Activated naive CD8-positive, alpha-beta T cell treated with anti-CD3 and anti-CD28 coated beads for 36 hours (primary cell): ENCODE results near the gene KANSL2. TPM values are rescaled to one million over a fixed set of nuclear protein-coding genes. Genes with fewer than 3 reads are reported as not detected.
"Not testable (repeated sequence)": the region's sequence is repeated elsewhere in the genome, so short reads cannot be mapped to it uniquely, and the experiment has no call there.

Experiments
- DNase-seq: peaks from one replicate; pipeline ENCODE4 v3.0.0; 2021
- H3K27ac Mint-ChIP-seq: one replicate; pipeline ENCODE4 v1.8.0; 2022; ENCODE audit warnings: mild to moderate bottlenecking, moderate library complexity, mixed read lengths
- H3K27me3 Mint-ChIP-seq: one replicate; pipeline ENCODE4 v1.8.0; 2022; ENCODE audit warnings: mild to moderate bottlenecking, mixed read lengths
- H3K36me3 Mint-ChIP-seq: one replicate; pipeline ENCODE4 v1.8.0; 2021; ENCODE audit warnings: mild to moderate bottlenecking, mixed read lengths
- H3K4me1 Mint-ChIP-seq: one replicate; pipeline ENCODE4 v1.8.0; 2021; ENCODE audit warnings: mixed read lengths
- H3K4me3 Mint-ChIP-seq: one replicate; pipeline ENCODE4 v1.8.0; 2022; ENCODE audit warnings: mild to moderate bottlenecking, moderate library complexity, mixed read lengths
- H3K9me3 Mint-ChIP-seq: one replicate; pipeline ENCODE4 v1.8.0; 2022; ENCODE audit warnings: mixed read lengths
- total RNA-seq, 2 experiments: library from RNA; stranded (reverse); gene quantifications; one replicate each; pipeline ENCODE4 v1.2.3, GENCODE V29; 2021

The KANSL2 gene
- total RNA-seq, 2 experiments from 2014 or later, result 59.7 to 62.0 TPM

DNA sequence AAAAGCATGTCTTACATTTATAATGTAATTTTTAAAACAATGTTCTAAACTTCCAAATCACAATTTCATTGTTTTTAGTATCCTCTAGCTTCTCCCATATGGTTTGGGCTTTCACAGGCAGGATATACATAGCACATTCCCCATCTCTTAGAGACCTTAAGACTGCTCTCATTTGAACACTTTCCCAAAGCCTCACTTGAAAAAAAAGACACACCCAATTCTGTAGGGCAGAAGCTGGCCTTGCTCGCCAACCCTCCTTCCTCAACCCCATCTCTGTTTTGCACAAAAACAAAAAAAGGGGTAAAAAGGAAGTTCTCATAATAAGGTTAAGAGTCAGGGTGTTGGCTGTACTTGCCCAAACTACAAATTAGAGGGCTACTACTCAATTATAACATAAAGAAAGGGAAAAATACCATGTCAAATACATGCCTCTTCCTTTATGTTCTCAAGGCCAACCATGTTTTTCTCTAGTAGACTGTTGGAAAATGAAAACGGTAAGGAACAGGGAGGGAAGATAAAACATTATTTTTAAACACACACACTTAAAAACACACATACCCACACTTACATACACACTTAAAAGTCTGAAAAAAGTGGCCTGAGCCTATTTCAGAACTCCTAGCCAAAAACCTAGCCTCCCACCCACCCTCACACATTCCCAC lies 9.9 kb upstream of the KANSL2 start:
- Mint-ChIP-seq H3K27ac (no peak overlapping the region), H3K27me3 (no peaks in the 10 kb centered on the region), H3K36me3 (peaks cover 24% of the 10 kb centered on the region), H3K9me3 (no peaks in the 10 kb centered on the region), H3K4me3 (no peak overlapping the region), H3K4me1 (peaks cover 20% of the 10 kb centered on the region)
- no peak for DNase-seq

- Mint-ChIP-seq H3K9me3 (no peaks in the 10 kb centered on the region), H3K27ac (no peak overlapping the region), H3K4me3 (no peak overlapping the region), H3K36me3 (peaks cover 22% of the 10 kb centered on the region), H3K27me3 (no peaks in the 10 kb centered on the region), H3K4me1 (peaks cover 19% of the 10 kb centered on the region)
- no peak for DNase-seq
These were observed 9.0 kb upstream of the KANSL2 start for GRCh38 chr12:48690990-48691389.

GRCh38 chr12:48690436-48690835 lies 8.4 kb upstream of the KANSL2 start:
- no peak overlapping the region for H3K27ac Mint-ChIP-seq

DNA sequence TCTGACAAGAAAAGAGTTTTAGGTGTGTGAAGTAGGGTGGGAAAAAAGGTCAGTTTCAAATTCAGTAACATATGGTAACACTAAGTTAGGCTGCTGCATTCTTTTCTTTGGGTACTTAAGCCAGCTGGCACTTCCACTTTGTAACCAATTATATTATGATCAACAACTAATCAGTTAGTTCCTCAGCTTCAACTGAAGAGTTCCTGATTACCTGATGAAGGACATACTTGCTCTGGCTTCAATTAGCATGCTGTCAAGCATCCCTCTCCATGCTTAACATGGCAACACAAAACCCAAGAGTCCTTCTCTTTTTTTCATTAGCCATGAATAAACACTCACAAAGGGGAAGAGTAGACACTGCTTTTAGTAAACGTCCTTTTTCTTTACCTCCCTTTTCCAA lies 6.8 kb upstream of the KANSL2 start:
- H3K4me1 Mint-ChIP-seq, result peaks cover 19% of the 10 kb centered on the region
- H3K27ac Mint-ChIP-seq, result peak overlapping the region; percentile 34
- H3K4me3 Mint-ChIP-seq, result no peak overlapping the region
- peaks cover 8% of the 10 kb centered on the region for H3K36me3 Mint-ChIP-seq
- H3K9me3 Mint-ChIP-seq, result no peaks in the 10 kb centered on the region
- no peaks in the 10 kb centered on the region for H3K27me3 Mint-ChIP-seq
- no peak for DNase-seq

More at GRCh38 chr12:48690436-48690835, 8.4 kb upstream of the KANSL2 start:
- H3K4me3 Mint-ChIP-seq, result no peak overlapping the region
- no peak for DNase-seq
- H3K36me3 Mint-ChIP-seq, result peaks cover 18% of the 10 kb centered on the region
- H3K4me1 Mint-ChIP-seq, result peaks cover 19% of the 10 kb centered on the region
- no peaks in the 10 kb centered on the region for H3K9me3 Mint-ChIP-seq
- no peaks in the 10 kb centered on the region for H3K27me3 Mint-ChIP-seq

DNA sequence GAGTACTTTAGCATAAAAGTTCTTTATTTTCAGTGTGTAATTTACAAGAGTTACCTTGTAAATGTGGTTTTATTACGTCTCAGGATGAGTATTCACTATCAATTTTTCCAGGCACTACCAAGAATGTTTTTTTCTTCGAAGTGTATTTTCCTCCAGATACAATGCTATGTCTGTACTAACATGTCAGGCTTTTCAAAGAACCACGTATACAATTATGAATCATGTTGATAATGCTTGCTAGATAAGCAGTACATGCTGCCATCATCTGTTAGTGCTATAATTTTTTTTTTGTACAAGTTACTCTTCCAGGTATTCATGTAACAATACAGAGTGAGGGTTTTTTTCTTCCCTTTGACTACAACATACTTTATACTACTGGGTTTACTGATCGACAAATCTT lies 5.6 kb upstream of the KANSL2 start:
- peaks cover 21% of the 10 kb centered on the region for H3K4me1 Mint-ChIP-seq
- H3K36me3 Mint-ChIP-seq, result peaks cover 2% of the 10 kb centered on the region
- H3K4me3 Mint-ChIP-seq, result no peak overlapping the region
- no peak overlapping the region for H3K27ac Mint-ChIP-seq
- H3K9me3 Mint-ChIP-seq, result no peaks in the 10 kb centered on the region
- DNase-seq, result no peak
- H3K27me3 Mint-ChIP-seq, result no peaks in the 10 kb centered on the region

- Mint-ChIP-seq H3K36me3 (peaks cover 2% of the 10 kb centered on the region), H3K4me3 (no peak overlapping the region), H3K9me3 (no peaks in the 10 kb centered on the region), H3K27ac (no peak overlapping the region), H3K27me3 (no peaks in the 10 kb centered on the region), H3K4me1 (peaks cover 17% of the 10 kb centered on the region)
- no peak for DNase-seq
These were observed 4.7 kb upstream of the KANSL2 start for GRCh38 chr12:48686615-48687334.

DNA sequence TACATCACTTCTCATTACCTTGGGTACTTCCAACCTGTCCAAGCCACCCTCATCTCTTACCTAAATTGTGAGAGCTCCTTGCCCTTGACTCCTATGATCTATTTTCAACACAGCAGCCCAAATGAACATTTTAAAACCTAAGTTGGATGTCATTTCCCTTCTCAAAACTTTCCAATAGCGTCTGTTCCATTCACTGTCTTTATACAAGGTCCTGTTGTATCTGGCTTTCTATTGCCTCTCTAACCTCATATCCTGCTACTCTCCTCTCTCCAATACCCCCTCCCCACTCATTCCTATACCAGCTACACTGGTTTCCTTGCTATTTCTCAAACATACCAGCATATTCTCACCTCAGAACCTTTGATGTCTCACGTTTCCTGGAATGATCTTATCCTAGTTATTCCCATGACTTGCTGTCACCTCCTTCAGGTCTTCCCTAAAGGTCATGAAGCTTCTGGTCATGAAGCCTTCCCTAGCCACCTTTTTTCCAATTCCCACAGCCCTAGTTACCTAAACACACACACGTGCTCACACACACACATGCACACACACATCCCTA lies 4.1 kb upstream of the KANSL2 start:
- H3K27me3 Mint-ChIP-seq, result no peaks in the 10 kb centered on the region
- H3K4me3 Mint-ChIP-seq, result no peak overlapping the region
- no peak for DNase-seq
- H3K36me3 Mint-ChIP-seq, result peaks cover 7% of the 10 kb centered on the region
- H3K4me1 Mint-ChIP-seq, result peaks cover 17% of the 10 kb centered on the region
- no peak overlapping the region for H3K27ac Mint-ChIP-seq
- H3K9me3 Mint-ChIP-seq, result no peaks in the 10 kb centered on the region

- no peaks in the 10 kb centered on the region for H3K27me3 Mint-ChIP-seq
- DNase-seq, result no peak
- H3K4me3 Mint-ChIP-seq, result peak overlapping the region; percentile 23
- H3K27ac Mint-ChIP-seq, result no peak overlapping the region
- H3K4me1 Mint-ChIP-seq, result peaks cover 34% of the 10 kb centered on the region
- H3K36me3 Mint-ChIP-seq, result peaks cover 30% of the 10 kb centered on the region
- H3K9me3 Mint-ChIP-seq, result no peaks in the 10 kb centered on the region
These were observed 1.5 kb upstream of the KANSL2 start for GRCh38 chr12:48683534-48683933.

DNA sequence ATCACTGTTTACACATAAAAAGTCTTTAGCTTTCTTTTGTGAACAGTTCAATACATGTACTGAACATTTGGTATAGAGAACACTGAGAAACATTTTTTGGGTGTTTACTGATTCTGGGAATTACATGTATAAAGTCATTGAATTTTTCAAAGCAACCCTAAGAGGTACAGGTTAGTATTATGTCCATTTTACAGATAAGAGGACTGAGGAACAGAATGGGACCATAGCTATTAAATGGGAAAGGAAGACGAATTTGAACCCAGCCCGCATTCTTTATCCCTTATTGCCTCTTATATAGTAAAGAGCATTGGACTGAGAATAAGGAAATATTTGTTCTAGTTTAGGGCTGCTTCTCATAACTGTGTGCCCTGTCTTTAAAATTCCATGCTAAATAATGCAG lies 889 bp upstream of the KANSL2 start:
- H3K36me3 Mint-ChIP-seq, result peaks cover 34% of the 10 kb centered on the region
- H3K9me3 Mint-ChIP-seq, result no peaks in the 10 kb centered on the region
- H3K27me3 Mint-ChIP-seq, result no peaks in the 10 kb centered on the region
- DNase-seq, result no peak
- H3K4me3 Mint-ChIP-seq, result peak overlapping the region; percentile 98
- peak overlapping the region; percentile 95 for H3K27ac Mint-ChIP-seq
- peaks cover 33% of the 10 kb centered on the region for H3K4me1 Mint-ChIP-seq

DNA sequence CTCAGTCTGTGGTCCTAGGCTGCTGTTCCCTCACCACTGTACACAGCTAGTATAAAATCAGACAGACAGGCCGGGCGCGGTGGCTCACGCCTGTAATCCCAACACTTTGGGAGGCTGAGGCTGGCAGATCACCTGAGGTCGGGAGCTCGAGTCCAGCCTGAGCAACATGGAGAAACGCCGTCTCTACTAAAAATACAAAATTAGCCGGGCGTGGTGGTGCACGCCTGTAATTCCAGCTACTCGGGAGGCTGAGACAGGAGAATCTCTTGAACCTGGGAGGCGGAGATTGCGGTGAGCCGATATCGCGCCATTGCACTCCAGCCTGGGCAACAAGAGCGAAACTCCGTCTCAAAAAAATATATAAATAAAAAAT lies 481 bp upstream of the KANSL2 start:
- not testable (repeated sequence) for H3K27me3 Mint-ChIP-seq
- Mint-ChIP-seq H3K36me3 (peaks cover 37% of the 10 kb centered on the region), H3K4me3 (peak overlapping the region; percentile 98)

GRCh38 chr12:48681399-48681709 lies 684 bp downstream of the KANSL2 start:
- Mint-ChIP-seq H3K27me3 (no peaks in the 10 kb centered on the region), H3K4me1 (peaks cover 36% of the 10 kb centered on the region), H3K4me3 (peak overlapping the region; percentile 98), H3K27ac (peak overlapping the region; percentile 95), H3K36me3 (peaks cover 44% of the 10 kb centered on the region), H3K9me3 (no peaks in the 10 kb centered on the region)
- DNase-seq, result no peak

More for the DNA sequence above, 481 bp upstream of the KANSL2 start:
- peaks cover 32% of the 10 kb centered on the region for H3K4me1 Mint-ChIP-seq
- not testable (repeated sequence) for DNase-seq, H3K9me3 Mint-ChIP-seq
- peak overlapping the region; percentile 95 for H3K27ac Mint-ChIP-seq

DNA sequence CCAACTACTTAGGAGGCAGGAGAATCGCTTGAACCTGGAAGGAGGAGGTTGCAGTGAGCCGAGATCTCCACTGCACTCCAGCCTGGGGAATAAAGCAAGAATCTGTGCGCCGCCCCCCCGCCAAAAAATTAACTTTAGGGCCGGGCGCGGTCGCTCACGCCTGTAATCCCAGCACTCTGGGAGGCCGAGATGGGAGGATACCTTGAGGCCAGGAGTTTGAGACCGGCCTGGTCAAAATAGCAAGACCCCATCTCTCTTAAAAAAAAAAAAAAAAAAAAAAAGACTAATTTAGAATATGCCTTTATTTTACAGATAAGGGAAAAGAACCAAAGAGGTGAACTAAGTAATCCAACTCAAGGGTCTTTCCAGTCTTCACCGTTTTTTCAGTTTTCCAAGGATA lies 1.2 kb downstream of the KANSL2 start:
- no peaks in the 10 kb centered on the region for H3K27me3 Mint-ChIP-seq
- peaks cover 36% of the 10 kb centered on the region for H3K4me1 Mint-ChIP-seq
- DNase-seq, result no peak
- peak overlapping the region; percentile 95 for H3K27ac Mint-ChIP-seq
- H3K4me3 Mint-ChIP-seq, result peak overlapping the region; percentile 98
- H3K9me3 Mint-ChIP-seq, result no peaks in the 10 kb centered on the region
- peaks cover 48% of the 10 kb centered on the region for H3K36me3 Mint-ChIP-seq

DNA sequence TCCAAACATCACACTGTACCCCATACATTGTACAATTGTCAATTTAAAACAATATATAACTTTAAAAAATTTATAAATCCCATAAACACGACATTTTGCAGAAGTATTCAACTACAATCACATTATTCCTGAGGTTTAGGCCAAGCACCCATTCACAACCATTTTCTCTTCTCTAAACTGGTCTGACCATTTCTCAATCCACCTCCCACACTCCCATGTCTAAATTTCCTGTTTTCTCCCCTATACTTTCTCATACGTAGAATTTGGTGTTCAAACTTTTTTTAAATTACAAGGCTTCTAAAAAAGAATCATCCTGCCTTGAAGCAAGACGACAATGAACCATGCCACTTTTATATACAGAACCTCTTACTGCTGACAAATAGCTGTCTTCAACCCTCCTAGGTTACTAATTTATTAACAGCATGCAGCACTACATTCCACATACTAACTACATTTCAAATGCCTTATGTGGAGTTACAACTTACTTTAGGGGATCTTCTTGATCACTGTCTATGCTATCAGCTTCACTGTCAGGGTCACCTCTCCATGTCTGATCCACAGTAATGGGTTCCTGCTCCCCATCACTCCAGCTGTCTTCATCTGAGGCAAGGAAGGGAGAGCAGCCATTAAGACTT lies 3.4 kb downstream of the KANSL2 start:
- Mint-ChIP-seq H3K27ac (peak overlapping the region; percentile 14), H3K9me3 (no peaks in the 10 kb centered on the region), H3K4me1 (peaks cover 36% of the 10 kb centered on the region), H3K36me3 (peaks cover 48% of the 10 kb centered on the region), H3K27me3 (no peaks in the 10 kb centered on the region), H3K4me3 (peak overlapping the region; percentile 74)
- DNase-seq, result no peak

- Mint-ChIP-seq H3K4me3 (no peak overlapping the region), H3K9me3 (no peaks in the 10 kb centered on the region), H3K27ac (no peak overlapping the region), H3K4me1 (no peaks in the 10 kb centered on the region), H3K36me3 (peaks cover 22% of the 10 kb centered on the region), H3K27me3 (no peaks in the 10 kb centered on the region)
- DNase-seq, result no peak
These were observed 10.7 kb downstream of the KANSL2 start for GRCh38 chr12:48671231-48671856.

DNA sequence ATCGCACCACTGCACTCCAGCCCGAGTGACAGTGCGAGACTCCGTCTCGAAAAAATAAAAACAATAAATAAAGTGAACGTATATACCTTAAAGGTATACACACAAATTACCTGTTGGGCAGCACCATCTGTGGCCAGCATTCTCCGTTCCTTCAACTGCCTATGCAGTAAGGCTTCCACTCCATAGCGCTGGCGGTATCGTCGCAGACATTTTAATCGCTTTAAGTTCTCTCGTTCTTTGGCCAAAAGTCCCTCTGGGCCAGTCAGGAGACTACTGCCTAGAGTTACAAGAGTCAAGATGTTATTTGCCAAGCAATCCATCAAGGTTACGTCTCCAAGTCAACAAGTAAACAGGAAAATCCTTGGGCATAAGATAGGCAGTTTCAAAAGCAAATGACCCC lies 13.0 kb downstream of the KANSL2 start:
- Mint-ChIP-seq H3K4me1 (no peaks in the 10 kb centered on the region), H3K9me3 (no peaks in the 10 kb centered on the region), H3K27me3 (no peaks in the 10 kb centered on the region), H3K27ac (no peak overlapping the region), H3K4me3 (no peak overlapping the region), H3K36me3 (peaks cover 23% of the 10 kb centered on the region)
- no peak for DNase-seq
